H1 (cell line): ENCODE results near the gene ZIM2. TPM values are rescaled to one million over a fixed set of nuclear protein-coding genes. Genes with fewer than 3 reads are reported as not detected.

Experiments
- CTCF ChIA-PET: fragments of 300-600 bp; sonication (Branson Sonifier 250); formaldehyde crosslinking; loops from one replicate; lab custom pipeline; 2021; ENCODE audit not compliant: partially characterized antibody; lab: Charles Lee
- POLR2A ChIA-PET: fragments of 300-600 bp; sonication (Branson Sonifier 250); formaldehyde crosslinking; loops from one replicate; lab custom pipeline; 2021; ENCODE audit warnings: inconsistent platforms; ENCODE audit not compliant: partially characterized antibody; lab: Charles Lee
- DNase-seq, 2 experiments: peaks; one replicate each; pipeline versions ENCODE4 v3.0.0 to v3.0.0-alpha.2; 2010 to 2022; ENCODE audit warnings: low spot score in 2 of 2, low read depth in 1 of 2, mixed read lengths in 1 of 2
- FAIRE-seq: peaks from 2 replicates; lab custom pipeline; 2011; peaks lifted over from hg19 to GRCh38; lab: Jason Lieb, UNC
- H2AFZ ChIP-seq: 2 replicates; pipeline ENCODE4 v1.8.1; 2012; ENCODE audit warnings: low read length, inconsistent platforms
- H2AK5ac ChIP-seq: 2 replicates; pipeline ENCODE4 v1.6.1; 2013; ENCODE audit warnings: low read depth, low read length
- H2BK120ac ChIP-seq: replicated peaks from 2 replicates; pipeline ENCODE3; 2013; ENCODE audit warnings: low read depth, low read length, inconsistent platforms
- H2BK12ac ChIP-seq: 2 replicates; pipeline ENCODE4 v1.6.1; 2013; ENCODE audit warnings: low read depth, low read length
- H2BK15ac ChIP-seq: 2 replicates; pipeline ENCODE4 v1.6.1; 2013; ENCODE audit warnings: low read length
- H2BK20ac ChIP-seq: 2 replicates; pipeline ENCODE4 v1.6.1; 2013; ENCODE audit warnings: low read length
- H2BK5ac ChIP-seq: 2 replicates; pipeline ENCODE4 v1.6.1; 2013; ENCODE audit warnings: low read depth, low read length
- H3K14ac ChIP-seq: 2 replicates; pipeline ENCODE4 v1.6.1; 2013; ENCODE audit warnings: inconsistent platforms; ENCODE audit not compliant: insufficient read length
- H3K18ac ChIP-seq: 2 replicates; pipeline ENCODE4 v1.6.1; 2013; ENCODE audit warnings: low read length; ENCODE audit errors: extremely low read depth
- H3K23ac ChIP-seq: 2 replicates; pipeline ENCODE4 v1.6.1; 2013; ENCODE audit warnings: inconsistent platforms; ENCODE audit not compliant: insufficient read length
- H3K23me2 ChIP-seq: 2 replicates; pipeline ENCODE4 v1.6.1; 2013; ENCODE audit warnings: low read depth, low read length
- H3K27ac ChIP-seq: 2 replicates; pipeline ENCODE4 v1.6.1; 2011; ENCODE audit warnings: low read depth, low read length, inconsistent platforms
- H3K27me3 ChIP-seq, 4 experiments: replicated peaks in 1 of 4; 1 replicate in 1 of 4; 2 replicates in 3 of 4; pipeline versions ENCODE4 v1.6.1 to v1.8.1; 2011 to 2013; ENCODE audit warnings: low read length in 3 of 4, mild to moderate bottlenecking in 3 of 4, inconsistent platforms in 2 of 4, mixed read lengths in 2 of 4, moderate library complexity in 1 of 4; ENCODE audit not compliant: control insufficient read depth in 3 of 4, insufficient read depth in 3 of 4; ENCODE audit errors: extremely low read depth in 1 of 4
- H3K36me3 ChIP-seq, 4 experiments: 2 replicates each; pipeline versions ENCODE4 v1.6.1 to v1.8.1; 2011 to 2013; ENCODE audit warnings: mild to moderate bottlenecking in 4 of 4, low read length in 3 of 4, moderate library complexity in 2 of 4, control low read depth in 1 of 4, inconsistent platforms in 1 of 4; ENCODE audit not compliant: insufficient read depth in 4 of 4, control insufficient read depth in 2 of 4
- H3K4ac ChIP-seq: replicated peaks from 2 replicates; pipeline ENCODE3; 2013; ENCODE audit warnings: low read length, low read depth, mixed read lengths, inconsistent platforms; ENCODE audit not compliant: insufficient read length
- H3K4me1 ChIP-seq, 4 experiments: replicated peaks in 1 of 4; 1 replicate in 1 of 4; 2 replicates in 3 of 4; pipeline versions ENCODE4 v1.6.1 to v1.8.1; 2011 to 2013; ENCODE audit warnings: low read length in 3 of 4, inconsistent platforms in 2 of 4, mixed read lengths in 1 of 4; ENCODE audit not compliant: insufficient read depth in 4 of 4, control insufficient read depth in 3 of 4
- H3K4me2 ChIP-seq, 2 experiments: 2 replicates each; pipeline versions ENCODE4 v1.6.1 to v1.8.1; 2011 to 2013; ENCODE audit warnings: low read depth in 2 of 2, low read length in 2 of 2, control low read depth in 1 of 2, inconsistent platforms in 1 of 2, mild to moderate bottlenecking in 1 of 2; ENCODE audit not compliant: insufficient read depth in 1 of 2
- H3K4me3 ChIP-seq, 4 experiments: fragments of 200-600, 300-600 bp in 1 of 4; sonication (generic), shearing (Covaris generic), sonication (Bioruptor Twin) in 1 of 4; 2 replicates each; pipeline versions ENCODE4 v1.5.1 to v1.8.1; 2011 to 2016; ENCODE audit warnings: low read length in 4 of 4, low read depth in 3 of 4, control low read depth in 2 of 4, inconsistent platforms in 2 of 4, mild to moderate bottlenecking in 2 of 4, mixed read lengths in 1 of 4, moderate library complexity in 1 of 4; ENCODE audit not compliant: insufficient read depth in 2 of 4; ENCODE audit errors: extremely low read depth in 1 of 4
- H3K56ac ChIP-seq: replicated peaks from 2 replicates; pipeline ENCODE3; 2013; ENCODE audit warnings: low read depth, mild to moderate bottlenecking, mixed read lengths, low read length, inconsistent platforms; ENCODE audit not compliant: insufficient read length
- H3K79me1 ChIP-seq: 2 replicates; pipeline ENCODE4 v1.6.1; 2013; ENCODE audit warnings: low read depth, low read length, control low read depth
- H3K79me2 ChIP-seq, 2 experiments: 2 replicates each; pipeline versions ENCODE4 v1.6.1 to v1.8.1; 2012 to 2013; ENCODE audit warnings: low read length in 2 of 2, mild to moderate bottlenecking in 2 of 2, inconsistent platforms in 1 of 2; ENCODE audit not compliant: insufficient read depth in 2 of 2, control insufficient read depth in 1 of 2
- H3K9ac ChIP-seq, 4 experiments: replicated peaks in 1 of 4; 1 replicate in 1 of 4; 2 replicates in 3 of 4; pipeline versions ENCODE4 v1.6.1 to v1.8.1; 2011 to 2013; ENCODE audit warnings: low read depth in 3 of 4, low read length in 3 of 4, control low read depth in 2 of 4, mild to moderate bottlenecking in 2 of 4, moderate library complexity in 2 of 4, inconsistent platforms in 1 of 4; ENCODE audit errors: extremely low read depth in 1 of 4
- H3K9me3 ChIP-seq, 2 experiments: 2 replicates each; pipeline versions ENCODE4 v1.6.1 to v1.8.1; 2012 to 2013; ENCODE audit warnings: mild to moderate bottlenecking in 2 of 2, moderate library complexity in 2 of 2, control low read depth in 1 of 2, inconsistent platforms in 1 of 2, low read depth in 1 of 2, low read length in 1 of 2, mixed read lengths in 1 of 2; ENCODE audit not compliant: insufficient read depth in 2 of 2
- H4K20me1 ChIP-seq, 2 experiments: replicated peaks in 1 of 2; 2 replicates each; pipeline versions ENCODE3 to v1.8.1; 2011 to 2013; ENCODE audit warnings: inconsistent platforms in 2 of 2, low read length in 2 of 2, mild to moderate bottlenecking in 1 of 2; ENCODE audit not compliant: insufficient read depth in 2 of 2, control insufficient read depth in 1 of 2
- H4K5ac ChIP-seq: 2 replicates; pipeline ENCODE4 v1.6.1; 2013; ENCODE audit warnings: low read length, low read depth, mixed read lengths, inconsistent platforms; ENCODE audit not compliant: insufficient read length
- H4K8ac ChIP-seq: 2 replicates; pipeline ENCODE4 v1.8.0; 2013; ENCODE audit warnings: mild to moderate bottlenecking, moderate library complexity, low read length, inconsistent platforms; ENCODE audit not compliant: insufficient read depth; ENCODE audit errors: extremely low read depth
- H4K91ac ChIP-seq: replicated peaks from 2 replicates; pipeline ENCODE3; 2013; ENCODE audit warnings: low read length, mixed read lengths, inconsistent platforms; ENCODE audit not compliant: insufficient read length
- BRCA1 ChIP-seq: IDR thresholded peaks from 2 replicates; pipeline ENCODE4 v1.6.1; 2012; ENCODE audit warnings: low read depth, low read length, improper control_type of control experiment
- WGBS, 2 experiments: shearing (Covaris generic) in 1 of 2; methylation state at CpG; one replicate each; pipeline versions ENCODE4 v1.1.6 to v1.1.7; 2013 to 2015; ENCODE audit warnings: low lambda C conversion rate in 2 of 2, mixed read lengths in 2 of 2, inconsistent platforms in 1 of 2, low coverage in 1 of 2, missing lambda C conversion rate in 1 of 2; ENCODE audit not compliant: insufficient replicate concordance in 2 of 2, insufficient coverage in 1 of 2, insufficient read length in 1 of 2; ENCODE audit errors: extremely low coverage in 1 of 2, missing lambda C conversion rate in 1 of 2; 5-methylcytosine and 5-hydroxymethylcytosine counted together
- polyA plus RNA-seq, 7 experiments: library from polyadenylated mRNA; depleted of rRNA in 3 of 7; stranded (reverse) in 5 of 7; unstranded in 2 of 7; fragments of >200 nt in 5 of 7; fragments of 200-250 nt in 2 of 7; gene quantifications; 1 replicate in 5 of 7; 2 replicates in 1 of 7; 4 replicates in 1 of 7; pipeline versions ENCODE4 v1.2.1 to v1.2.3, GENCODE V29; 2011 to 2013; ENCODE audit warnings: missing spikeins in 2 of 7, mixed read lengths in 2 of 7
- total RNA-seq: library from RNA; stranded (reverse); fragmentation: NEBNext Ultra II Directional; extraction: Animal tissue kit (Norgen Biotek cat#: 25700); gene quantifications from 2 replicates; pipeline ENCODE4 v1.2.1, GENCODE V29; 2021

Gene ZIM2
- total and polyA plus RNA-seq, 2 of the 8 experiments (the other 6 are each of a cell fraction or from before 2014, with no cell fraction given) = not detected

GRCh38 chr19:56837004-56837403 is 3.5 kb downstream of the ZIM2 start:
- H3K27ac ChIP-seq = no peak overlapping the region
- H3K23me2 ChIP-seq = no peaks in the 10 kb centered on the region
- no peaks in the 10 kb centered on the region for H4K20me1 ChIP-seq
- no peak overlapping the region for H4K91ac ChIP-seq
- no peak overlapping the region for H2BK20ac ChIP-seq
- DNase-seq (no peak), FAIRE-seq (no peak)
- H3K23ac ChIP-seq = no peak overlapping the region
- no peaks in the 10 kb centered on the region for H3K79me2 ChIP-seq
- no peaks in the 10 kb centered on the region for H3K4me1 ChIP-seq
- no peak overlapping the region for H3K14ac ChIP-seq
- no peak overlapping the region for H3K9ac ChIP-seq
- no peak overlapping the region for H3K4ac ChIP-seq
- H2AFZ ChIP-seq = no peak overlapping the region
- no peaks in the 10 kb centered on the region for H3K27me3 ChIP-seq
- no peak overlapping the region for H3K56ac ChIP-seq
- no peak overlapping the region for H4K5ac ChIP-seq
- POLR2A ChIA-PET = no interaction called here
- H3K79me1 ChIP-seq = no peaks in the 10 kb centered on the region; the same call in 1 of the 2 replicates
- no peak overlapping the region for H2BK15ac ChIP-seq
- no peak overlapping the region for H2BK12ac ChIP-seq
- no peak overlapping the region for H2BK120ac ChIP-seq
- CTCF ChIA-PET = no interaction called here
- H3K36me3 ChIP-seq = no peaks in the 10 kb centered on the region; a peak in 1 of 8 replicates
- H3K4me2 ChIP-seq = no peak overlapping the region
- H2AK5ac ChIP-seq = no peak overlapping the region
- peaks cover 80 to 88% of the 10 kb centered on the region in 2 experiments for H3K9me3 ChIP-seq
- no peak for TF ChIP-seq BRCA1
- H4K8ac ChIP-seq = no peak overlapping the region
- no peak overlapping the region for H2BK5ac ChIP-seq
- no peak overlapping the region for H3K18ac ChIP-seq
- 77% methylated on average over 6 of the region's 6 CpGs; no CpG with 5 or more reads in 1 of the 2 experiments for WGBS, 2 experiments
- no peak overlapping the region for H3K4me3 ChIP-seq
